Endothelial cell of hepatic sinusoid (primary cell): Measurements from ENCODE around the gene SURF1.

Experiments
- in situ Hi-C: cut with HindIII; loops from 2 replicates; pipeline ENCODE4 v1.10.0; 2017; ENCODE audit warnings: low sequenced_read_pairs

Gene SURF1

GRCh38 chr9:133384736-133385321, 28.5 kb upstream of the SURF1 start:
- in situ Hi-C loops: no loop called here

GRCh38 chr9:133383438-133383837, 27.2 kb upstream of the SURF1 start:
- in situ Hi-C loops: no loop called here

- in situ Hi-C loops: no loop called here
Measured at GRCh38 chr9:133382507-133383141, 26.3 kb upstream of the SURF1 start.

- in situ Hi-C loops: no loop called here
Measured at GRCh38 chr9:133380734-133381133, 24.4 kb upstream of the SURF1 start.

GRCh38 chr9:133379153-133380086, 23.1 kb upstream of the SURF1 start:
- in situ Hi-C loops: loop anchor here (5.0 kb wide), 3 partner anchors 38 to 113 kb away; partner anchors contain the start of gene REXO4

GRCh38 chr9:133378408-133378962, 22.2 kb upstream of the SURF1 start:
- in situ Hi-C loops: loop anchor here (5.0 kb wide), 3 partner anchors 39 to 114 kb away; partner anchors contain the start of gene REXO4

GRCh38 chr9:133377721-133378216, 21.5 kb upstream of the SURF1 start:
- in situ Hi-C loops: loop anchor here (5.0 kb wide), 3 partner anchors 40 to 115 kb away; partner anchors contain the start of gene REXO4

- in situ Hi-C loops: loop anchor here (5.0 kb wide), 3 partner anchors 40 to 115 kb away; partner anchors contain the start of gene REXO4
Measured at GRCh38 chr9:133377280-133377679, 21.0 kb upstream of the SURF1 start.

GRCh38 chr9:133375724-133376654, 19.7 kb upstream of the SURF1 start, which contains the start of the genes STKLD1 and SURF4:
Gene STKLD1 (plus strand): TSS chr9:133376366. CDS start chr9:133376474, 108 bp downstream.
Gene SURF4 (minus strand): TSS chr9:133376060. CDS start chr9:133375969, 91 bp downstream.
- in situ Hi-C loops: loop anchor here (5.0 kb wide), 3 partner anchors 41 to 116 kb away; partner anchors contain the start of gene REXO4

GRCh38 chr9:133375116-133375723, 18.9 kb upstream of the SURF1 start:
- in situ Hi-C loops: loop anchor here (5.0 kb wide), 3 partner anchors 42 to 117 kb away; partner anchors contain the start of gene REXO4

GRCh38 chr9:133374612-133375115, 18.4 kb upstream of the SURF1 start:
- in situ Hi-C loops: loop anchor here (5.0 kb wide), 3 partner anchors 43 to 118 kb away; partner anchors contain the start of gene REXO4

GRCh38 chr9:133372144-133372543, 15.9 kb upstream of the SURF1 start:
- in situ Hi-C loops: no loop called here

GRCh38 chr9:133371261-133371711, 15.0 kb upstream of the SURF1 start:
- in situ Hi-C loops: no loop called here

- in situ Hi-C loops: no loop called here
Measured at GRCh38 chr9:133370685-133371084, 14.4 kb upstream of the SURF1 start.

- in situ Hi-C loops: no loop called here
Measured at GRCh38 chr9:133369933-133370332, 13.6 kb upstream of the SURF1 start.

GRCh38 chr9:133369422-133369821, 13.1 kb upstream of the SURF1 start:
- in situ Hi-C loops: no loop called here

GRCh38 chr9:133368249-133368881, 12.1 kb upstream of the SURF1 start:
- in situ Hi-C loops: no loop called here

- in situ Hi-C loops: no loop called here
Measured at GRCh38 chr9:133367778-133368177, 11.5 kb upstream of the SURF1 start.
